GM19035 (cell line): ENCODE data around the gene GALK1.

ENCODE experiments used
- ATAC-seq: cut with Tn5 transposase; IDR thresholded peaks from one replicate; pipeline ENCODE4 v1.9.1; 2021; ENCODE audit not compliant: unreplicated experiment

Gene GALK1

GRCh38 chr17:75751676-75752404 is 13.2 kb downstream of the GALK1 start:
- no peak for ATAC-seq

- ATAC-seq: no peak
Measured at GRCh38 chr17:75750661-75751423, 14.2 kb downstream of the GALK1 start.

GRCh38 chr17:75749545-75750389 is 15.2 kb downstream of the GALK1 start:
- ATAC-seq: no peak

GRCh38 chr17:75748706-75749105 is 16.3 kb downstream of the GALK1 start:
- ATAC-seq: no peak

- no peak for ATAC-seq
Measured at GRCh38 chr17:75743625-75744206, 21.3 kb downstream of the GALK1 start.

GRCh38 chr17:75742337-75742736 is 22.7 kb downstream of the GALK1 start:
- no peak for ATAC-seq

- no peak for ATAC-seq
Measured at GRCh38 chr17:75740631-75741077, 24.3 kb downstream of the GALK1 start.

- no peak for ATAC-seq
Measured at GRCh38 chr17:75740215-75740614, 24.8 kb downstream of the GALK1 start.

- ATAC-seq: no peak
Measured at GRCh38 chr17:75739801-75740200, 25.2 kb downstream of the GALK1 start.

GRCh38 chr17:75739174-75739573 is 25.8 kb downstream of the GALK1 start:
- no peak for ATAC-seq

GRCh38 chr17:75738218-75738802 is 26.7 kb downstream of the GALK1 start:
- ATAC-seq: no peak

GRCh38 chr17:75737133-75737962 is 27.6 kb downstream of the GALK1 start:
- ATAC-seq: no peak

GRCh38 chr17:75736173-75736835 is 28.7 kb downstream of the GALK1 start:
- ATAC-seq: no peak

- no peak for ATAC-seq
Measured at GRCh38 chr17:75734674-75735294, 30.2 kb downstream of the GALK1 start.

GRCh38 chr17:75733471-75733870 is 31.5 kb downstream of the GALK1 start:
- no peak for ATAC-seq

GRCh38 chr17:75731716-75732498 is 33.1 kb downstream of the GALK1 start:
- no peak for ATAC-seq

- ATAC-seq: no peak
Measured at GRCh38 chr17:75731086-75731715, 33.8 kb downstream of the GALK1 start.

GRCh38 chr17:75730065-75730464 is 34.9 kb downstream of the GALK1 start:
- no peak for ATAC-seq
